ENCODE measurements around the gene MVB12B.

DNA sequence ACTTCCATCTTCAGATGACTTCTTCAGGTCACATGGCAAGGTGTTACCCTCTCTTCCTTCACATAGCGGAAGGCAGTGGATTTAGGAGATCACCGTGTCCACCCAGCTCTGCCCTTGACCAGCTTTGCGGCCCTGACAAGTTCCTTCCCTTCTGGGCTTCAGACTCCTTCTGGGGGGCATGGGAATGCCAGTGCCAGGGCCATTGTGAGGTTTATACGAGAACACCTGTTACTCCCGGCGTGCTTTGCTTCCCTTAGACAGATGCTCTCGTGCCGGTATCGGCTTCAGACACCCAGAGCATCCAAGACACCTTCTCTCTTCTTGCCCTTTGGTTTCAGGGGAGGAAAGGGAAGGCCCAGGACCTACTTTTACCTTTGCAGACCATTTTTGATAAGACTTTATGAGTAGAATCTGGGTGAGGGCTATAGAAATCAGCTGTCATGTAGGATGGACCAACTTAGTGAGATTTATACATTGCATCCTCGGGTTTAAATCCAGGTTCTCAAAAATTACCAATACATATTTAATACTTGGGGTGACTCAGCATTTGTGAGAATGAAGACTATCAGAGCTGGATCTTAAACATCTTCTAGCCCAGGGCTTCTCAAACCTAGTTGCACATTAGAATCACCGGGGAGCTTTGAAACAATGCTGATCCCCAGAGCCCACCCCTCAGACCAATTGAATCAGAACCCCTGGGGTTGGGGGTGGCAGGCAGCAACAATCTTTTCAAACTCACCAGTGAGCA, 138.2 kb downstream of the MVB12B start:
- TF ChIP-seq, protein P1, sequence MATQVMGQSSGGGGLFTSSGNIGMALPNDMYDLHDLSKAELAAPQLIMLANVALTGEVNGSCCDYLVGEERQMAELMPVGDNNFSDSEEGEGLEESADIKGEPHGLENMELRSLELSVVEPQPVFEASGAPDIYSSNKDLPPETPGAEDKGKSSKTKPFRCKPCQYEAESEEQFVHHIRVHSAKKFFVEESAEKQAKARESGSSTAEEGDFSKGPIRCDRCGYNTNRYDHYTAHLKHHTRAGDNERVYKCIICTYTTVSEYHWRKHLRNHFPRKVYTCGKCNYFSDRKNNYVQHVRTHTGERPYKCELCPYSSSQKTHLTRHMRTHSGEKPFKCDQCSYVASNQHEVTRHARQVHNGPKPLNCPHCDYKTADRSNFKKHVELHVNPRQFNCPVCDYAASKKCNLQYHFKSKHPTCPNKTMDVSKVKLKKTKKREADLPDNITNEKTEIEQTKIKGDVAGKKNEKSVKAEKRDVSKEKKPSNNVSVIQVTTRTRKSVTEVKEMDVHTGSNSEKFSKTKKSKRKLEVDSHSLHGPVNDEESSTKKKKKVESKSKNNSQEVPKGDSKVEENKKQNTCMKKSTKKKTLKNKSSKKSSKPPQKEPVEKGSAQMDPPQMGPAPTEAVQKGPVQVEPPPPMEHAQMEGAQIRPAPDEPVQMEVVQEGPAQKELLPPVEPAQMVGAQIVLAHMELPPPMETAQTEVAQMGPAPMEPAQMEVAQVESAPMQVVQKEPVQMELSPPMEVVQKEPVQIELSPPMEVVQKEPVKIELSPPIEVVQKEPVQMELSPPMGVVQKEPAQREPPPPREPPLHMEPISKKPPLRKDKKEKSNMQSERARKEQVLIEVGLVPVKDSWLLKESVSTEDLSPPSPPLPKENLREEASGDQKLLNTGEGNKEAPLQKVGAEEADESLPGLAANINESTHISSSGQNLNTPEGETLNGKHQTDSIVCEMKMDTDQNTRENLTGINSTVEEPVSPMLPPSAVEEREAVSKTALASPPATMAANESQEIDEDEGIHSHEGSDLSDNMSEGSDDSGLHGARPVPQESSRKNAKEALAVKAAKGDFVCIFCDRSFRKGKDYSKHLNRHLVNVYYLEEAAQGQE (IDR thresholded peaks at IDR 0.05; ENCODE audit: insufficient read depth in 1 of 2, low read depth in 2 of 2, low read length in 2 of 2): no peak
- no peak for TF ChIP-seq POLR2AphosphoS5 (IDR thresholded peaks at IDR 0.05; ENCODE audit: low read depth, low read length)
- no peak for TF ChIP-seq SIN3A (IDR thresholded peaks at IDR 0.05; ENCODE audit: borderline replicate concordance, insufficient read depth, low read length)
- TF ChIP-seq TAF1 (IDR thresholded peaks at IDR 0.05; ENCODE audit: borderline replicate concordance, insufficient read depth, low read length): no peak
- TF ChIP-seq FOXP2 (optimal IDR thresholded peaks at IDR 0.05; ENCODE audit: borderline replicate concordance, extremely low read depth, extremely low read length, insufficient read depth): no peak

Data from PFSK-1 (cell line).